K562 (cell line): ENCODE data around the gene ZDHHC16. TPM values are rescaled to one million over a fixed set of nuclear protein-coding genes. Genes with fewer than 3 reads are reported as not detected.

Experiments used
- ATAC-seq: fragments of 200-7000 bp; cut with Tn5 transposase; 3 replicates; pipeline ENCODE4 v1.9.1; 2020; ENCODE audit warnings: moderate library complexity
- BruUV-seq: library from RNA; stranded (reverse); fragments of 400-500 nt; replicated peaks from 2 replicates; lab custom pipeline; 2021; lab: Mats Ljungman, UMichigan
- CTCF ChIA-PET: fragments of 300-600 bp; formaldehyde crosslinking; extraction: SDS; loops from one replicate; lab custom pipeline; 2021; ENCODE audit warnings: low intra/inter-chr PET ratio; lab: Yijun Ruan, JAX
- POLR2A ChIA-PET: fragments of 300-600, 350-650 bp; sonication (Branson Sonifier 250); formaldehyde crosslinking; extraction: SDS; loops from one replicate; lab custom pipeline; 2021; ENCODE audit warnings: antibody characterized with exemption, inconsistent platforms; lab: Yijun Ruan, JAX
- DNase-seq, 4 experiments: peaks; one replicate each; pipeline versions ENCODE4 v3.0.0 to v3.0.0-alpha.2; 2011 to 2018; ENCODE audit warnings: low spot score in 3 of 4, mixed read lengths in 3 of 4; ENCODE audit errors: extremely low read depth in 1 of 4
- FAIRE-seq: peaks from 2 replicates; lab custom pipeline; 2011; peaks lifted over from hg19 to GRCh38; lab: Jason Lieb, UNC
- H2AFZ ChIP-seq: 2 replicates; pipeline ENCODE4 v1.6.0; 2011; ENCODE audit warnings: low read depth, low read length, control low read depth, inconsistent platforms
- H3K27ac ChIP-seq: fragments of 200-600 bp; 3 replicates; pipeline ENCODE4 v1.8.0; 2011; ENCODE audit warnings: low read depth, mild to moderate bottlenecking, control low read depth, inconsistent platforms, low read length, moderate library complexity, mixed read lengths; ENCODE audit errors: extremely low read depth
- H3K27me3 ChIP-seq, 2 experiments: fragments of 300-600 bp in 1 of 2; 2 replicates in 1 of 2; 3 replicates in 1 of 2; pipeline versions ENCODE4 v1.6.0 to v1.8.0; 2011; ENCODE audit warnings: inconsistent platforms in 2 of 2, low read length in 2 of 2, mild to moderate bottlenecking in 1 of 2, mixed read lengths in 1 of 2, moderate library complexity in 1 of 2; ENCODE audit not compliant: control insufficient read depth in 2 of 2, insufficient read depth in 2 of 2
- H3K36me3 ChIP-seq: fragments of 300-600 bp; 3 replicates; pipeline ENCODE4 v1.8.0; 2011; ENCODE audit warnings: mild to moderate bottlenecking, low read length, inconsistent platforms; ENCODE audit not compliant: control insufficient read depth, insufficient read depth
- H3K4me1 ChIP-seq, 2 experiments: fragments of 200-600 bp in 1 of 2; replicated peaks in 1 of 2; 2 replicates in 1 of 2; 3 replicates in 1 of 2; pipeline versions ENCODE4 v1.5.1 to v1.8.0; 2011; ENCODE audit warnings: inconsistent platforms in 2 of 2, low read length in 2 of 2, mild to moderate bottlenecking in 1 of 2, mixed read lengths in 1 of 2, moderate library complexity in 1 of 2; ENCODE audit not compliant: control insufficient read depth in 2 of 2, insufficient read depth in 2 of 2
- H3K4me2 ChIP-seq: 2 replicates; pipeline ENCODE4 v1.6.1; 2011; ENCODE audit warnings: low read length, control low read depth, inconsistent platforms, mixed read lengths; ENCODE audit not compliant: insufficient read depth
- H3K4me3 ChIP-seq: fragments of 200-600 bp; sonication (generic), shearing (Covaris generic); 2 replicates; pipeline ENCODE4 v1.5.1; 2016; ENCODE audit warnings: control low read depth, inconsistent platforms
- H3K79me2 ChIP-seq: fragments of 200-600 bp; 3 replicates; pipeline ENCODE4 v1.8.0; 2011; ENCODE audit warnings: low read length, inconsistent platforms; ENCODE audit not compliant: control insufficient read depth, insufficient read depth
- H3K9ac ChIP-seq, 2 experiments: 2 replicates each; pipeline versions ENCODE4 v1.6.0 to v1.6.1; 2011; ENCODE audit warnings: low read depth in 2 of 2, low read length in 2 of 2, control low read depth in 1 of 2, inconsistent platforms in 1 of 2, mild to moderate bottlenecking in 1 of 2, mixed read lengths in 1 of 2; ENCODE audit not compliant: insufficient read depth in 1 of 2
- H3K9me1 ChIP-seq: one replicate; pipeline ENCODE4 v1.6.0; 2011; ENCODE audit warnings: inconsistent platforms, mild to moderate bottlenecking, low read length, moderate library complexity; ENCODE audit not compliant: control insufficient read depth, insufficient read depth
- H3K9me3 ChIP-seq: replicated peaks from 2 replicates; pipeline ENCODE4 v1.5.1; 2011; ENCODE audit warnings: low read depth, low read length, inconsistent platforms; ENCODE audit not compliant: control insufficient read depth, insufficient read depth
- H4K20me1 ChIP-seq: replicated peaks from 2 replicates; pipeline ENCODE4 v1.6.1; 2011; ENCODE audit warnings: low read length, inconsistent platforms, mixed read lengths; ENCODE audit not compliant: control insufficient read depth, insufficient read depth
- ASH1L ChIP-seq: fragments of 450-650 bp; IDR thresholded peaks from 2 replicates; pipeline ENCODE4 v1.6.1; 2018; ENCODE audit warnings: borderline replicate concordance, mild to moderate bottlenecking, low read depth; ENCODE audit not compliant: partially characterized antibody
- DIDO1 ChIP-seq: fragments of 450-650 bp; IDR thresholded peaks from 2 replicates; pipeline ENCODE4 v1.6.1; 2016; ENCODE audit warnings: low read depth, missing biosample characterization, missing genetic modification characterization
- HDAC6 ChIP-seq: IDR thresholded peaks from 2 replicates; pipeline ENCODE4 v1.6.1; 2012; ENCODE audit warnings: low read depth, mild to moderate bottlenecking, control low read depth, inconsistent platforms, low read length, moderate library complexity
- KHSRP ChIP-seq: fragments of 450-650 bp; IDR thresholded peaks from 2 replicates; pipeline ENCODE4 v1.6.1; 2017
- MEF2A ChIP-seq: IDR thresholded peaks from 2 replicates; pipeline ENCODE4 v1.6.1; 2011; ENCODE audit warnings: low read depth, mild to moderate bottlenecking, low read length, moderate library complexity; ENCODE audit not compliant: control insufficient read depth
- PHF8 ChIP-seq: fragments of 200-600 bp; sonication (generic); IDR thresholded peaks from 2 replicates; pipeline ENCODE4 v1.6.1; 2012; ENCODE audit warnings: mixed run types, mild to moderate bottlenecking, inconsistent platforms, low read length, moderate library complexity, borderline replicate concordance
- RNF219 ChIP-seq: fragments of 250-450 bp; sonication (Bioruptor Pico); IDR thresholded peaks from 2 replicates; pipeline ENCODE4 v1.5.0; 2022; ENCODE audit warnings: mild to moderate bottlenecking
- SPI1 ChIP-seq: IDR thresholded peaks from 2 replicates; pipeline ENCODE4 v1.6.1; 2011; ENCODE audit warnings: low read depth, low read length, control low read depth, borderline replicate concordance
- UBTF ChIP-seq, 2 experiments: IDR thresholded peaks; 2 replicates each; pipeline ENCODE4 v1.6.1; 2012; ENCODE audit warnings: improper control_type of control experiment in 2 of 2, low read depth in 2 of 2, low read length in 2 of 2, borderline replicate concordance in 1 of 2
- XRCC4 ChIP-seq: IDR thresholded peaks from one replicate; pipeline ENCODE4 v1.6.1; 2011; ENCODE audit not compliant: insufficient read depth, insufficient read length; ENCODE audit errors: extremely low read depth
- ZBTB26 ChIP-seq: fragments of 450-650 bp; formaldehyde crosslinking; IDR thresholded peaks from 2 replicates; pipeline ENCODE4 v1.4.0; 2022; ENCODE audit warnings: missing genetic modification characterization
- ZFX ChIP-seq: sonication (generic); formaldehyde crosslinking; IDR thresholded peaks from 2 replicates; pipeline ENCODE4 v1.8.0; 2022; ENCODE audit warnings: mild to moderate bottlenecking, missing genetic modification reagents, moderate library complexity
- ZNF398 ChIP-seq: fragments of 250-450 bp; sonication (Bioruptor Pico); IDR thresholded peaks from 2 replicates; pipeline ENCODE4 v1.8.0; 2021; ENCODE audit warnings: moderate library complexity, mild to moderate bottlenecking, inconsistent platforms
- ZNF707 ChIP-seq: fragments of 250-450 bp; sonication (Bioruptor Pico); conservative IDR thresholded peaks from 2 replicates; pipeline ENCODE4 v1.8.0; 2022; ENCODE audit warnings: inconsistent platforms, mild to moderate bottlenecking, moderate library complexity
- WGBS: fragments of 100-300 bp; shearing (Covaris generic); methylation state at CpG from one replicate; pipeline ENCODE4 v1.1.6; 2016; ENCODE audit warnings: low coverage, mixed read lengths; ENCODE audit not compliant: insufficient coverage; ENCODE audit errors: missing lambda C conversion rate; 5-methylcytosine and 5-hydroxymethylcytosine counted together
- in situ Hi-C: fragments of 300-500 bp; cut with MboI; formaldehyde crosslinking; loops from 4 replicates; pipeline ENCODE4 v1.15.0; 2018; ENCODE audit warnings: inconsistent platforms, mixed read lengths
- intact Hi-C: fragments of 100-400 bp; cut with micrococcal nuclease; formaldehyde crosslinking; loops from 2 replicates; pipeline ENCODE4 v1.14.2; 2022
- polyA plus RNA-seq, 8 experiments: library from polyadenylated mRNA; depleted of rRNA in 4 of 8; stranded (reverse) in 5 of 8; unstranded in 3 of 8; fragments of >200 nt; fragmentation: Nextera tagmentation in 2 of 8; fragmentation: Illumina TruSeq in 1 of 8; extraction: Ambion mirVana in 2 of 8; extraction: Trizol in 1 of 8; gene quantifications; 2 replicates each; pipeline versions ENCODE4 v1.2.1 to v1.2.3, GENCODE V29; 2011 to 2014; ENCODE audit warnings: inconsistent platforms in 1 of 8, missing spikeins in 1 of 8
- total RNA-seq, 7 experiments: library from RNA; depleted of rRNA in 6 of 7; stranded (reverse); fragments of >200 nt in 6 of 7; fragmentation: Illumina TruSeq in 2 of 7; extraction: Trizol in 2 of 7; gene quantifications; 2 replicates each; pipeline versions ENCODE4 v1.2.1 to v1.2.3, GENCODE V29; 2011 to 2021; ENCODE audit warnings: low replicate concordance in 1 of 7

The ZDHHC16 gene
- total and polyA plus RNA-seq, 9 of the 15 experiments (the other 6 are each of a cell fraction or from before 2014, with no cell fraction given), result 12.5 to 33.8 (median 21.3) TPM

GRCh38 chr10:97406064-97406463, 39.9 kb upstream of the ZDHHC16 start:
- peak overlapping the region; percentile 87 for H2AFZ ChIP-seq
- DNase-seq, result peak in 1 of 4 experiments; percentile 43
- 41% methylated on average over 3 of the region's 3 CpGs for WGBS
- peaks cover 2% of the 10 kb centered on the region for H3K79me2 ChIP-seq
- H3K36me3 ChIP-seq, result no peaks in the 10 kb centered on the region
- peaks cover 13 to 18% of the 10 kb centered on the region in 2 experiments; a peak in 3 of 5 replicates for H3K4me1 ChIP-seq
- no peak for FAIRE-seq
- in situ Hi-C loops, result no loop called here
- no TSS peak for BruUV-seq
- H3K9me3 ChIP-seq, result no peaks in the 10 kb centered on the region
- intact Hi-C loops, result loop anchor here (5.0 kb wide), 1 partner anchor 146 kb away; no protein-coding TSS in a partner anchor
- H3K9me1 ChIP-seq, result no peaks in the 10 kb centered on the region
- ChIA-PET CTCF (interaction anchor here (0.7 kb wide), 1 partner anchor 58 kb away, joined by 3 read pairs; no protein-coding TSS in a partner anchor), POLR2A (interaction anchor here (0.9 to 1.2 kb wide), 2 partner anchors 9 to 25 kb away, joined by 3 read pairs; no protein-coding TSS in a partner anchor)
- no peaks in the 10 kb centered on the region for H4K20me1 ChIP-seq
- peak overlapping the region; percentile 30 to 31; a peak in 2 of 4 replicates for H3K9ac ChIP-seq
- H3K27ac ChIP-seq, result peak overlapping the region; percentile 64
- no peaks in the 10 kb centered on the region for H3K27me3 ChIP-seq
- H3K4me3 ChIP-seq, result no peak overlapping the region
- peak overlapping the region; percentile 32; the same call in 1 of the 2 replicates for H3K4me2 ChIP-seq
- no peak for ATAC-seq
- TF ChIP-seq DIDO1, result no peak
- peak; percentile 94 for TF ChIP-seq SPI1
- TF ChIP-seq HDAC6, result no peak
- TF ChIP-seq PHF8, result peak; percentile 20; the same call in 1 of the 2 replicates
- no peak for TF ChIP-seq MEF2A
- TF ChIP-seq ASH1L, result no peak
- TF ChIP-seq RNF219, result no peak
- TF ChIP-seq XRCC4, result no peak
- no peak for TF ChIP-seq KHSRP
- 0 out of 4 replicates have a peak, but pooled peaks of 1 of the 2 experiments have one; percentile 25 for TF ChIP-seq UBTF (IDR thresholded peaks at IDR 0.05; ENCODE audit: borderline replicate concordance in 1 of 2, low read depth in 2 of 2, low read length in 2 of 2)
- no peak for TF ChIP-seq ZNF398 (CRISPR knock-in tag)
- no peak for TF ChIP-seq ZBTB26 (CRISPR knock-in tag)
- TF ChIP-seq ZFX (CRISPR knock-in tag), result peak; percentile 29; the same call in 1 of the 2 replicates
- no peak for TF ChIP-seq ZNF707 (CRISPR knock-in tag)
